HEK293 (cell line): Measurements from ENCODE around the gene PCSK6.

Experiments used
- CTCF ChIA-PET: fragments of 350-600 bp; formaldehyde crosslinking; extraction: SDS; loops from one replicate; lab custom pipeline; 2021; ENCODE audit warnings: antibody characterized with exemption; lab: Yijun Ruan, JAX
- POLR2A ChIA-PET: fragments of 300-600 bp; formaldehyde crosslinking; extraction: SDS; loops from one replicate; lab custom pipeline; 2020; ENCODE audit warnings: antibody characterized with exemption, inconsistent platforms; lab: Yijun Ruan, JAX
- H3K27ac ChIP-seq: fragments of 200-500 bp; sonication (Bioruptor generic); 2 replicates; pipeline ENCODE4 v1.5.1; 2014; ENCODE audit warnings: low read depth, low read length, control low read depth, inconsistent platforms; ENCODE audit errors: extremely low read depth
- H3K36me3 ChIP-seq, 2 experiments: fragments of 200-500 bp in 1 of 2; sonication (Bioruptor generic) in 1 of 2; 1 replicate in 1 of 2; 2 replicates in 1 of 2; pipeline ENCODE4 v1.5.1; 2014 to 2017; ENCODE audit warnings: inconsistent platforms in 2 of 2, low read length in 2 of 2; ENCODE audit not compliant: control insufficient read depth in 2 of 2, insufficient read depth in 1 of 2
- H3K4me1 ChIP-seq: fragments of 200-500 bp; sonication (Bioruptor generic); 2 replicates; pipeline ENCODE4 v1.5.1; 2014; ENCODE audit warnings: mild to moderate bottlenecking, low read length, inconsistent platforms; ENCODE audit not compliant: control insufficient read depth, insufficient read depth
- H3K4me3 ChIP-seq: 2 replicates; pipeline ENCODE4 v1.5.1; 2011; ENCODE audit warnings: low read depth, mild to moderate bottlenecking, control low read depth, low read length, moderate library complexity
- H3K9me3 ChIP-seq: fragments of 200-500 bp; sonication (Bioruptor generic); 2 replicates; pipeline ENCODE4 v1.5.1; 2014; ENCODE audit warnings: low read depth, low read length, inconsistent platforms; ENCODE audit not compliant: control insufficient read depth, insufficient read depth
- GFI1B ChIP-seq: fragments of 450-650 bp; formaldehyde crosslinking; IDR thresholded peaks from 2 replicates; pipeline ENCODE4 v1.5.1; 2016; ENCODE audit warnings: missing biosample characterization, missing genetic modification characterization
- GLI2 ChIP-seq: fragments of 450-650 bp; formaldehyde crosslinking; IDR thresholded peaks from 2 replicates; pipeline ENCODE4; 2017; ENCODE audit warnings: missing biosample characterization, missing genetic modification characterization, low read depth, borderline replicate concordance
- SALL2 ChIP-seq: fragments of 450-650 bp; formaldehyde crosslinking; IDR thresholded peaks from 2 replicates; pipeline ENCODE4 v1.5.0; 2017; ENCODE audit warnings: missing biosample characterization, mild to moderate bottlenecking, missing genetic modification characterization, borderline replicate concordance
- ZBTB1 ChIP-seq: fragments of 450-650 bp; formaldehyde crosslinking; IDR thresholded peaks from 2 replicates; pipeline ENCODE4 v1.5.1; 2016; ENCODE audit warnings: missing biosample characterization, missing genetic modification characterization
- ZBTB48 ChIP-seq: fragments of 450-650 bp; formaldehyde crosslinking; IDR thresholded peaks from 2 replicates; pipeline ENCODE4 v1.5.1; 2016; ENCODE audit warnings: missing biosample characterization, missing genetic modification characterization
- ZNF138 ChIP-seq: fragments of 450-650 bp; formaldehyde crosslinking; IDR thresholded peaks from 2 replicates; pipeline ENCODE4 v1.5.1; 2016; ENCODE audit warnings: missing biosample characterization, missing genetic modification characterization, borderline replicate concordance
- ZNF24 ChIP-seq: fragments of 450-650 bp; formaldehyde crosslinking; IDR thresholded peaks from 2 replicates; pipeline ENCODE4 v1.5.1; 2016; ENCODE audit warnings: missing biosample characterization, missing genetic modification characterization
- ZNF335 ChIP-seq: fragments of 450-650 bp; formaldehyde crosslinking; conservative IDR thresholded peaks from 2 replicates; pipeline ENCODE4 v1.5.1; 2016; ENCODE audit warnings: missing biosample characterization, missing genetic modification characterization
- ZNF514 ChIP-seq: fragments of 450-650 bp; formaldehyde crosslinking; IDR thresholded peaks from 2 replicates; pipeline ENCODE4 v1.5.1; 2016; ENCODE audit warnings: missing biosample characterization, missing genetic modification characterization
- ZNF561 ChIP-seq: fragments of 450-650 bp; IDR thresholded peaks from 2 replicates; pipeline ENCODE4 v1.5.1; 2018; ENCODE audit warnings: missing biosample characterization, missing genetic modification characterization, borderline replicate concordance
- ZNF623 ChIP-seq: fragments of 450-650 bp; formaldehyde crosslinking; IDR thresholded peaks from 2 replicates; pipeline ENCODE4 v1.5.1; 2016; ENCODE audit warnings: missing biosample characterization, missing genetic modification characterization
- ZNF701 ChIP-seq: fragments of 450-650 bp; formaldehyde crosslinking; IDR thresholded peaks from 2 replicates; pipeline ENCODE4 v1.5.1; 2016; ENCODE audit warnings: missing biosample characterization, missing genetic modification characterization
- ZNF76 ChIP-seq: fragments of 450-650 bp; formaldehyde crosslinking; IDR thresholded peaks from 2 replicates; pipeline ENCODE4; 2016; ENCODE audit warnings: low read depth, missing biosample characterization, missing genetic modification characterization, borderline replicate concordance
- ZNF768 ChIP-seq: fragments of 450-650 bp; formaldehyde crosslinking; IDR thresholded peaks from 2 replicates; pipeline ENCODE4 v1.5.1; 2018; ENCODE audit warnings: missing biosample characterization, mild to moderate bottlenecking, missing genetic modification characterization
- TF ChIP-seq, protein P1 (sequence below): fragments of 450-650 bp; formaldehyde crosslinking; conservative IDR thresholded peaks from 2 replicates; pipeline ENCODE4 v1.5.1; 2016; ENCODE audit warnings: low read depth, missing biosample characterization, missing genetic modification characterization
- TF ChIP-seq, protein P2 (sequence below): fragments of 450-650 bp; IDR thresholded peaks from 2 replicates; pipeline ENCODE4 v1.5.1; 2018; ENCODE audit warnings: missing biosample characterization, missing genetic modification characterization
- TF ChIP-seq, protein P3 (sequence below): fragments of 450-650 bp; formaldehyde crosslinking; IDR thresholded peaks from 2 replicates; pipeline ENCODE4 v1.5.1; 2016; ENCODE audit warnings: missing biosample characterization, missing genetic modification characterization, borderline replicate concordance
- TF ChIP-seq, protein P4 (sequence below): fragments of 450-650 bp; formaldehyde crosslinking; IDR thresholded peaks from 2 replicates; pipeline ENCODE4 v1.5.1; 2016; ENCODE audit warnings: missing biosample characterization, missing genetic modification characterization
- TF ChIP-seq, protein P5 (sequence below): fragments of 450-650 bp; formaldehyde crosslinking; IDR thresholded peaks from 2 replicates; pipeline ENCODE4 v1.5.1; 2016; ENCODE audit warnings: missing biosample characterization, missing genetic modification characterization

Gene PCSK6

DNA sequence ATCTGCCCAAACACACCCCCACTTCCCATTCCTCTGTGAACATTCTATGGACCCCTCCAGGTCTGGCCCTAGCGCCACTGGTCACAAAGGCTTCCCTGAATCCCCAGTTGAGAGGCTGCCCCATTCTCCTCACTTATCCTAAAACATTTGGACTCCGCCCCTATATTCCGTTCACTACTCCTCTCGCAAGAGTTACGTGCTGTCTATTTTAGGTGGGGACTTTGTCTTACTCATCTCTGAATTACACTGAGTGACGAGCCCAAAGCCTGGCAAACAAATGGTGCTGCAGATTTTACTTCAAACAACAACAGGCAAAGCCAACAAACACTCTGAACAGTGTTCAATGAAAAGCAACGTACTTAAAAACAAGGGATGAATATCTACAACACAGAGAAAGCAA lies 14.5 kb downstream of the PCSK6 start:
- POLR2A ChIA-PET = no interaction called here
- Histone ChIP-seq H3K4me3 (no peak overlapping the region), H3K4me1 (0 out of 2 replicates have a peak, but pooled peaks cover 3% of the 10 kb centered on the region), H3K27ac (no peak overlapping the region)
- TF ChIP-seq GFI1B (tag by site-specific recombination) (no peak), GLI2 (tag by site-specific recombination) (no peak), ZNF76 (tag by site-specific recombination) (no peak), ZBTB48 (tag by site-specific recombination) (no peak), ZNF24 (no peak), ZNF514 (tag by site-specific recombination) (no peak), ZNF701 (no peak), ZNF335 (tag by site-specific recombination) (no peak)
- TF ChIP-seq, protein P1, sequence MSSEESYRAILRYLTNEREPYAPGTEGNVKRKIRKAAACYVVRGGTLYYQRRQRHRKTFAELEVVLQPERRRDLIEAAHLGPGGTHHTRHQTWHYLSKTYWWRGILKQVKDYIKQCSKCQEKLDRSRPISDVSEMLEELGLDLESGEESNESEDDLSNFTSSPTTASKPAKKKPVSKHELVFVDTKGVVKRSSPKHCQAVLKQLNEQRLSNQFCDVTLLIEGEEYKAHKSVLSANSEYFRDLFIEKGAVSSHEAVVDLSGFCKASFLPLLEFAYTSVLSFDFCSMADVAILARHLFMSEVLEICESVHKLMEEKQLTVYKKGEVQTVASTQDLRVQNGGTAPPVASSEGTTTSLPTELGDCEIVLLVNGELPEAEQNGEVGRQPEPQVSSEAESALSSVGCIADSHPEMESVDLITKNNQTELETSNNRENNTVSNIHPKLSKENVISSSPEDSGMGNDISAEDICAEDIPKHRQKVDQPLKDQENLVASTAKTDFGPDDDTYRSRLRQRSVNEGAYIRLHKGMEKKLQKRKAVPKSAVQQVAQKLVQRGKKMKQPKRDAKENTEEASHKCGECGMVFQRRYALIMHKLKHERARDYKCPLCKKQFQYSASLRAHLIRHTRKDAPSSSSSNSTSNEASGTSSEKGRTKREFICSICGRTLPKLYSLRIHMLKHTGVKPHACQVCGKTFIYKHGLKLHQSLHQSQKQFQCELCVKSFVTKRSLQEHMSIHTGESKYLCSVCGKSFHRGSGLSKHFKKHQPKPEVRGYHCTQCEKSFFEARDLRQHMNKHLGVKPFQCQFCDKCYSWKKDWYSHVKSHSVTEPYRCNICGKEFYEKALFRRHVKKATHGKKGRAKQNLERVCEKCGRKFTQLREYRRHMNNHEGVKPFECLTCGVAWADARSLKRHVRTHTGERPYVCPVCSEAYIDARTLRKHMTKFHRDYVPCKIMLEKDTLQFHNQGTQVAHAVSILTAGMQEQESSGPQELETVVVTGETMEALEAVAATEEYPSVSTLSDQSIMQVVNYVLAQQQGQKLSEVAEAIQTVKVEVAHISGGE (tag by site-specific recombination) = no peak
- TF ChIP-seq, protein P2, sequence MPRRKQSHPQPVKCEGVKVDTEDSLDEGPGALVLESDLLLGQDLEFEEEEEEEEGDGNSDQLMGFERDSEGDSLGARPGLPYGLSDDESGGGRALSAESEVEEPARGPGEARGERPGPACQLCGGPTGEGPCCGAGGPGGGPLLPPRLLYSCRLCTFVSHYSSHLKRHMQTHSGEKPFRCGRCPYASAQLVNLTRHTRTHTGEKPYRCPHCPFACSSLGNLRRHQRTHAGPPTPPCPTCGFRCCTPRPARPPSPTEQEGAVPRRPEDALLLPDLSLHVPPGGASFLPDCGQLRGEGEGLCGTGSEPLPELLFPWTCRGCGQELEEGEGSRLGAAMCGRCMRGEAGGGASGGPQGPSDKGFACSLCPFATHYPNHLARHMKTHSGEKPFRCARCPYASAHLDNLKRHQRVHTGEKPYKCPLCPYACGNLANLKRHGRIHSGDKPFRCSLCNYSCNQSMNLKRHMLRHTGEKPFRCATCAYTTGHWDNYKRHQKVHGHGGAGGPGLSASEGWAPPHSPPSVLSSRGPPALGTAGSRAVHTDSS = no peak
- TF ChIP-seq, protein P3, sequence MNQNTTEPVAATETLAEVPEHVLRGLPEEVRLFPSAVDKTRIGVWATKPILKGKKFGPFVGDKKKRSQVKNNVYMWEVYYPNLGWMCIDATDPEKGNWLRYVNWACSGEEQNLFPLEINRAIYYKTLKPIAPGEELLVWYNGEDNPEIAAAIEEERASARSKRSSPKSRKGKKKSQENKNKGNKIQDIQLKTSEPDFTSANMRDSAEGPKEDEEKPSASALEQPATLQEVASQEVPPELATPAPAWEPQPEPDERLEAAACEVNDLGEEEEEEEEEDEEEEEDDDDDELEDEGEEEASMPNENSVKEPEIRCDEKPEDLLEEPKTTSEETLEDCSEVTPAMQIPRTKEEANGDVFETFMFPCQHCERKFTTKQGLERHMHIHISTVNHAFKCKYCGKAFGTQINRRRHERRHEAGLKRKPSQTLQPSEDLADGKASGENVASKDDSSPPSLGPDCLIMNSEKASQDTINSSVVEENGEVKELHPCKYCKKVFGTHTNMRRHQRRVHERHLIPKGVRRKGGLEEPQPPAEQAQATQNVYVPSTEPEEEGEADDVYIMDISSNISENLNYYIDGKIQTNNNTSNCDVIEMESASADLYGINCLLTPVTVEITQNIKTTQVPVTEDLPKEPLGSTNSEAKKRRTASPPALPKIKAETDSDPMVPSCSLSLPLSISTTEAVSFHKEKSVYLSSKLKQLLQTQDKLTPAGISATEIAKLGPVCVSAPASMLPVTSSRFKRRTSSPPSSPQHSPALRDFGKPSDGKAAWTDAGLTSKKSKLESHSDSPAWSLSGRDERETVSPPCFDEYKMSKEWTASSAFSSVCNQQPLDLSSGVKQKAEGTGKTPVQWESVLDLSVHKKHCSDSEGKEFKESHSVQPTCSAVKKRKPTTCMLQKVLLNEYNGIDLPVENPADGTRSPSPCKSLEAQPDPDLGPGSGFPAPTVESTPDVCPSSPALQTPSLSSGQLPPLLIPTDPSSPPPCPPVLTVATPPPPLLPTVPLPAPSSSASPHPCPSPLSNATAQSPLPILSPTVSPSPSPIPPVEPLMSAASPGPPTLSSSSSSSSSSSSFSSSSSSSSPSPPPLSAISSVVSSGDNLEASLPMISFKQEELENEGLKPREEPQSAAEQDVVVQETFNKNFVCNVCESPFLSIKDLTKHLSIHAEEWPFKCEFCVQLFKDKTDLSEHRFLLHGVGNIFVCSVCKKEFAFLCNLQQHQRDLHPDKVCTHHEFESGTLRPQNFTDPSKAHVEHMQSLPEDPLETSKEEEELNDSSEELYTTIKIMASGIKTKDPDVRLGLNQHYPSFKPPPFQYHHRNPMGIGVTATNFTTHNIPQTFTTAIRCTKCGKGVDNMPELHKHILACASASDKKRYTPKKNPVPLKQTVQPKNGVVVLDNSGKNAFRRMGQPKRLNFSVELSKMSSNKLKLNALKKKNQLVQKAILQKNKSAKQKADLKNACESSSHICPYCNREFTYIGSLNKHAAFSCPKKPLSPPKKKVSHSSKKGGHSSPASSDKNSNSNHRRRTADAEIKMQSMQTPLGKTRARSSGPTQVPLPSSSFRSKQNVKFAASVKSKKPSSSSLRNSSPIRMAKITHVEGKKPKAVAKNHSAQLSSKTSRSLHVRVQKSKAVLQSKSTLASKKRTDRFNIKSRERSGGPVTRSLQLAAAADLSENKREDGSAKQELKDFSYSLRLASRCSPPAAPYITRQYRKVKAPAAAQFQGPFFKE (tag by site-specific recombination) = no peak
- TF ChIP-seq, all 188 proteins: peak for 0
- CTCF ChIA-PET = no interaction called here
- peaks cover 0 to 4% of the 10 kb centered on the region in 2 experiments; a peak in 2 of 3 replicates for H3K36me3 ChIP-seq
- no peaks in the 10 kb centered on the region for H3K9me3 ChIP-seq

DNA sequence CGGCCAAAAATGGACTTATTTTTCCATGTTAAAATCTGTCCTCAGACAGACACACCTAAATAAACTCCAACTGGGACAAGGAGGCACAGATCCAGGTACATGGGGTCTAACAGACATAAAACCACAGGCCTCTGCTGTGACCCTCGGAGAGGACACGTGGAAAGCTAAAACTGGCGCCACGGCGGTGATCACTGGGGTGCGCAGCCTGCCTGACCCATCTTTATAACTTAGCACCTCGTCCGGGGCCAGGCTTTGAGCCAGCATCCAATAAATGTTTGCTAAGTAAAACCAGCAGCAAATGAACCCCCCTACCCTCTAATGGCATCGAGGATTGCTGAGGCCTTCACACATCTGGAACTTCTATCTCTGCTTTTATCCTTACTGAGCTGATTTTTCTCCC lies 15.3 kb downstream of the PCSK6 start:
- ChIA-PET POLR2A (no interaction called here), CTCF (no interaction called here)
- Histone ChIP-seq H3K9me3 (no peaks in the 10 kb centered on the region), H3K4me3 (no peak overlapping the region), H3K36me3 (no peaks in the 10 kb centered on the region; a peak in 1 of 3 replicates), H3K27ac (no peak overlapping the region), H3K4me1 (0 out of 2 replicates have a peak, but pooled peaks cover 3% of the 10 kb centered on the region)
- TF ChIP-seq ZNF623 (tag by site-specific recombination) (no peak), SALL2 (no peak), ZNF24 (no peak), ZNF768 (no peak), ZNF561 (tag by site-specific recombination) (no peak), ZNF138 (tag by site-specific recombination) (no peak), ZBTB1 (no peak)
- TF ChIP-seq, protein P2 = no peak
- TF ChIP-seq, protein P4, sequence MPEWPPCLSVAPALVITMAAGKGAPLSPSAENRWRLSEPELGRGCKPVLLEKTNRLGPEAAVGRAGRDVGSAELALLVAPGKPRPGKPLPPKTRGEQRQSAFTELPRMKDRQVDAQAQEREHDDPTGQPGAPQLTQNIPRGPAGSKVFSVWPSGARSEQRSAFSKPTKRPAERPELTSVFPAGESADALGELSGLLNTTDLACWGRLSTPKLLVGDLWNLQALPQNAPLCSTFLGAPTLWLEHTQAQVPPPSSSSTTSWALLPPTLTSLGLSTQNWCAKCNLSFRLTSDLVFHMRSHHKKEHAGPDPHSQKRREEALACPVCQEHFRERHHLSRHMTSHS = no peak
- TF ChIP-seq, protein P5, sequence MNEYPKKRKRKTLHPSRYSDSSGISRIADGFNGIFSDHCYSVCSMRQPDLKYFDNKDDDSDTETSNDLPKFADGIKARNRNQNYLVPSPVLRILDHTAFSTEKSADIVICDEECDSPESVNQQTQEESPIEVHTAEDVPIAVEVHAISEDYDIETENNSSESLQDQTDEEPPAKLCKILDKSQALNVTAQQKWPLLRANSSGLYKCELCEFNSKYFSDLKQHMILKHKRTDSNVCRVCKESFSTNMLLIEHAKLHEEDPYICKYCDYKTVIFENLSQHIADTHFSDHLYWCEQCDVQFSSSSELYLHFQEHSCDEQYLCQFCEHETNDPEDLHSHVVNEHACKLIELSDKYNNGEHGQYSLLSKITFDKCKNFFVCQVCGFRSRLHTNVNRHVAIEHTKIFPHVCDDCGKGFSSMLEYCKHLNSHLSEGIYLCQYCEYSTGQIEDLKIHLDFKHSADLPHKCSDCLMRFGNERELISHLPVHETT = no peak
